Right atrium auricular region (tissue), 2 donors: ENCODE measurements around the gene SOST. TPM values are rescaled to one million over a fixed set of nuclear protein-coding genes. Genes with fewer than 3 reads are reported as not detected.

Source experiments
- DNase-seq: peaks from one replicate; pipeline ENCODE4 v3.0.0-alpha.2; 2019; ENCODE audit warnings: low spot score
- H3K27ac ChIP-seq, 2 donors: fragments of 200-600 bp; sonication (generic); 1 replicate in 1 of 2; 2 replicates in 1 of 2; pipeline ENCODE4 v1.5.1; 2016 to 2019
- H3K27me3 ChIP-seq, 2 donors: fragments of 200-600 bp; sonication (generic); one replicate each; pipeline versions ENCODE4 v1.5.1 to v1.6.0; 2017 to 2019
- H3K36me3 ChIP-seq: fragments of 200-600 bp; sonication (generic); one replicate; pipeline ENCODE4 v1.5.1; 2016
- H3K4me1 ChIP-seq, 2 donors: fragments of 200-600 bp; sonication (generic); one replicate each; pipeline versions ENCODE4 v1.5.1 to v1.6.0; 2017 to 2019
- H3K4me3 ChIP-seq, 2 donors: fragments of 200-600 bp; sonication (generic); 1 replicate in 1 of 2; 2 replicates in 1 of 2; pipeline ENCODE4 v1.5.1; 2017 to 2019; ENCODE audit warnings: mild to moderate bottlenecking in 1 of 2, moderate library complexity in 1 of 2
- H3K9me3 ChIP-seq, 2 donors: fragments of 200-600 bp; sonication (generic); one replicate each; pipeline ENCODE4 v1.5.1; 2019
- total RNA-seq, 2 donors: library from RNA; depleted of rRNA; stranded (reverse); fragments of >200 nt; gene quantifications; one replicate each; pipeline ENCODE4 v1.1.0, GENCODE V29; 2016
- TF ChIP-seq, protein P1 (sequence below), 2 donors: fragments of 200-600 bp; sonication (generic); IDR thresholded peaks; one replicate each; pipeline ENCODE4 v1.5.1; 2019; ENCODE audit warnings: antibody characterized with exemption in 2 of 2

Gene SOST
- not detected for total RNA-seq

DNA sequence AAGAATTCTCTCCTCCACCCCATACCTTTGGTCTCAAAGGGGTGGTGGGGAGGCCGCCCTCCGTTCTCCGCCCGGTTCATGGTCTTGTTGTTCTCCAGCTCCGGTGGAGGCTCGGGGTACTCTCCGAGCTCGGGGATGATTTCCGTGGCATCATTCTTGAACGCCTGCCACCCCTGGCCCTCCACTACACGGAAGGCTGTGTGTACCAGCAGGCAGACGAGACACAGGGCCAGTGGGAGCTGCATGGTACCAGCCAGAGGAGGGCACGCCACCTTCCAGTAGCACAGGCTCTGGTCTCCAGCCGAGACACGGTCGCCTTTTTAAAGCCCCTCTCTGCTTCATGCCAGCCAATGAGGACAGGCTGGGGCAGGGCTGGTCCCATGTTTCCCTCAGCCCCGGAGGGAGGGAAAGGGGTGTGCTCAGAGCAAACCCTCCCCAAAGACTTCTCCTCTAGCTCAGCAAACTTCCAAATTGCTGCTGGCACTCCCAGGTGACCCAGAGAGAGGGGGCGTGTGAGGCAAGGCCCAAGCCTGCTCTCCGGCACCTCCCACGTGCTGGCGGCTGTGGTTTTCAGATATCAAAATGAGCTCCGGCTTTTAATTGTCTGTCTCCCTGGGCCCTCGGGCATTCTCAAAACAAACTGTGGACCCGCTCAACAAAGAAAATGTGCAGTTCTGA is at the start of gene SOST:
TSS of gene SOST (minus strand) at position 295 of the 678 bp plus-strand sequence. CDS start at position 245, 50 bp downstream.
- Histone ChIP-seq H3K4me1 (peaks cover 0 to 18% of the 10 kb centered on the region in 2 donors), H3K4me3 (no peak within 1 kb of the TSS), H3K9me3 (no peaks in the 10 kb centered on the region), H3K36me3 (no peaks in the 10 kb centered on the region), H3K27ac (no peak within 1 kb of the TSS), H3K27me3 (no peaks in the 10 kb centered on the region)
- TF ChIP-seq, protein P1, sequence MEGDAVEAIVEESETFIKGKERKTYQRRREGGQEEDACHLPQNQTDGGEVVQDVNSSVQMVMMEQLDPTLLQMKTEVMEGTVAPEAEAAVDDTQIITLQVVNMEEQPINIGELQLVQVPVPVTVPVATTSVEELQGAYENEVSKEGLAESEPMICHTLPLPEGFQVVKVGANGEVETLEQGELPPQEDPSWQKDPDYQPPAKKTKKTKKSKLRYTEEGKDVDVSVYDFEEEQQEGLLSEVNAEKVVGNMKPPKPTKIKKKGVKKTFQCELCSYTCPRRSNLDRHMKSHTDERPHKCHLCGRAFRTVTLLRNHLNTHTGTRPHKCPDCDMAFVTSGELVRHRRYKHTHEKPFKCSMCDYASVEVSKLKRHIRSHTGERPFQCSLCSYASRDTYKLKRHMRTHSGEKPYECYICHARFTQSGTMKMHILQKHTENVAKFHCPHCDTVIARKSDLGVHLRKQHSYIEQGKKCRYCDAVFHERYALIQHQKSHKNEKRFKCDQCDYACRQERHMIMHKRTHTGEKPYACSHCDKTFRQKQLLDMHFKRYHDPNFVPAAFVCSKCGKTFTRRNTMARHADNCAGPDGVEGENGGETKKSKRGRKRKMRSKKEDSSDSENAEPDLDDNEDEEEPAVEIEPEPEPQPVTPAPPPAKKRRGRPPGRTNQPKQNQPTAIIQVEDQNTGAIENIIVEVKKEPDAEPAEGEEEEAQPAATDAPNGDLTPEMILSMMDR (IDR thresholded peaks at IDR 0.05): no peak
- no peak for DNase-seq

DNA sequence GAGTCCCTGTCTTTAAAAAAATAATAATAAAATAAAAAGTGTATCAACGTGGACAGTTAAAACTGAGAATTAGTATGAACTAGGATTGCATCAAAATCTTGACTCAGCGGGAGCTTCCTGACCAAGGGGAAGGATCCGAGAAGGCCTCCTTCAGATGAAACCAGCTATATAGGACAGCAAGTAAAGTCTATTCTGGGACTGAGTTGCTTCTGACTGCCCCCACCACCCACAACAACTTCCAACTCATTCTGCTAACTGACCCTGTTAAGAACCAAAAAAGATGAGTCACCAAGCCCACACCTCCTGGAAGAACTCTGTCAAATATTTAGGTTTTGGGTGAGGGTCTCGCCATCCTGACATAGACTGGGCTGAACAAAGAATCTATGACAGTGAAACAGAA is 49.5 kb upstream of the SOST start:
- DNase-seq: no peak
- H3K36me3 ChIP-seq: peaks cover 95% of the 10 kb centered on the region
- no peaks in the 10 kb centered on the region for H3K27me3 ChIP-seq
- no peaks in the 10 kb centered on the region for H3K4me1 ChIP-seq
- H3K27ac ChIP-seq: no peak overlapping the region
- no peaks in the 10 kb centered on the region for H3K9me3 ChIP-seq
- TF ChIP-seq, protein P1 (IDR thresholded peaks at IDR 0.05): no peak
- no peak overlapping the region for H3K4me3 ChIP-seq

DNA sequence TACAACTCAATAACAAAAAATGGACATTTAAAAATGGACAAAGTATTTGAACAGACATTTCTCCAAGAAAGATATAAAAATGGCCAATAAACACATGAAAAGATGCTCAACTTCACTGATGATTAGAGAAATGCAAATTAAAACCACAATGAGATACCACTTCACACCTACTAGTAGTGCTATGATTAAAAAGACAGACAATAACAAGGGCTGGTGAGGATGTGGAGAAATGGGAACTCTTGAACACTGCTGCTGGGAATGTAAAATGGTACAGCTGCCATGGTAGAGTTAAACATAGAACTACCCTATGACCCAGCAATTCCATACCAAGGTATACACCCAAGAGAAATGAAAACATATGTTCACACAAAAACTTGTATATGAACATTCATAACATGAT is 46.5 kb upstream of the SOST start:
- DNase-seq: no peak
- TF ChIP-seq, protein P1 (IDR thresholded peaks at IDR 0.05): no peak

DNA sequence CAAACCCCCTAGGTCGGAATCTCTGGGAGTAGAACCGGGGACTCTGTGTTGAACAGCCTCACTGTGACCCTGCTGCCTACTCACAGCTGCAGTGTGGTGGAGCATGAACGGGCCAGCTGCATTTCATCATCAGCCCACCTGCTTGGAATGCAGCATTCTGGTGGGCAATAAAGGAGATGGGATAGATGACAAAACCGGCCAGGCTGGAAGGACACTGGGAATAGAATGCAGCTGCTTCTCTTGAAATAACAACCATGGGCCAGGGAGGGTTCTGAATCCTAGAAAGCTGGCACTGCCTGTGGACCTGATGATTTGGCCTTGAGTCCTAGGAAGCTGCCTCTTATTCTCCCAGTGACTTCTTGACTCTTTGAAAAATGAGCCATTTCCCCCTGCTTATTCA is 45.2 kb upstream of the SOST start:
- Histone ChIP-seq H3K27me3 (no peaks in the 10 kb centered on the region), H3K27ac (no peak overlapping the region), H3K4me1 (no peaks in the 10 kb centered on the region), H3K36me3 (peaks cover 83% of the 10 kb centered on the region), H3K9me3 (no peaks in the 10 kb centered on the region), H3K4me3 (no peak overlapping the region)
- TF ChIP-seq, protein P1 (IDR thresholded peaks at IDR 0.05): no peak
- no peak for DNase-seq

More for the DNA sequence above, 46.5 kb upstream of the SOST start:
- Histone ChIP-seq H3K4me3 (no peak overlapping the region), H3K36me3 (peaks cover 94% of the 10 kb centered on the region), H3K9me3 (no peaks in the 10 kb centered on the region), H3K27ac (no peak overlapping the region), H3K27me3 (no peaks in the 10 kb centered on the region), H3K4me1 (no peaks in the 10 kb centered on the region)

DNA sequence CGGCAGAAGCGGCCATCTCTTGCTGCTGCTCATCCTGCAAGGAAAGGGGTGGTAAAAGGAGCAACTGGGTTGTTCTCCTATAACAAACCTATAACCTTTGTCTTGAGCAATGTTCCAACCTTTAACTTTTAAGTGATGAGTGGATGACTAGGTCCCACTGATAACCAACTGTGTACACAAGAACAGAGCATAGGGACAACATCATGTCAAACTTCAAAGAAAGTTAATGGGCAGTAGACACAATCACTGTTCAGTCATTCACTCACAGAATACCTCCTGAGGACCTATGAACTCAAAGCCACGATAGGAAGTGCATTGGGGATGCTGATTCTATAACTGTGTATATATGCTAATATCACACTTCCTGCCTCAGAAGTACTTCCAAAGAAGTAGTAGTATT is 43.3 kb upstream of the SOST start:
- Histone ChIP-seq H3K27me3 (no peaks in the 10 kb centered on the region), H3K4me1 (no peaks in the 10 kb centered on the region), H3K4me3 (no peak overlapping the region), H3K36me3 (peaks cover 64% of the 10 kb centered on the region), H3K9me3 (no peaks in the 10 kb centered on the region), H3K27ac (no peak overlapping the region)
- TF ChIP-seq, protein P1 (IDR thresholded peaks at IDR 0.05): no peak
- no peak for DNase-seq

DNA sequence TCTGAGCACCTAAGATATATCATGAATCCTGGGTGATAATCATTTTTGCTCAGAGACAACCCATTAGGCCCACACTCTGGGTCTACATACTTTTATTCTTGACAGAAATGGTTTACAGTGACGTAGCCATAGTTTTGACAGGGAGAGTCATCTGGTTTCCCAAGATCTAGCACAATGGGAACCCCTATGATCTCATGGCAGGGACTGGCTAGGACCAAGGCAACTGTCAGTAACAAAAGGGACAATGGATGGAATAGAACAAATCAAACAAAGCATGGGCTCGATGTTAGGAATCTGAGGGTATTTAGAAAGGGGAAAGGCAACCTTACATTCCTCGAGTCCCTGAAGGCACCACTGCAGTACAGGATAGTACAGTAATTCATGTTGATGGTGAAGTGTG is 42.1 kb upstream of the SOST start:
- Histone ChIP-seq H3K9me3 (no peaks in the 10 kb centered on the region), H3K4me3 (no peak overlapping the region), H3K27me3 (no peaks in the 10 kb centered on the region), H3K4me1 (no peaks in the 10 kb centered on the region), H3K27ac (no peak overlapping the region), H3K36me3 (peaks cover 53% of the 10 kb centered on the region)
- TF ChIP-seq, protein P1 (IDR thresholded peaks at IDR 0.05): no peak
- no peak for DNase-seq
